Stimulated activated CD8-positive, alpha-beta memory T cell treated with anti-CD3 and anti-CD28 coated beads, Interleukin-4, amount 100 ng/mL, for 24 hours (primary cell): ENCODE data around the gene FAM20A.

ENCODE experiments used
- DNase-seq: peaks from one replicate; pipeline ENCODE4 v3.0.0-alpha.2; 2020; ENCODE audit warnings: low read depth

FAM20A gene

DNA sequence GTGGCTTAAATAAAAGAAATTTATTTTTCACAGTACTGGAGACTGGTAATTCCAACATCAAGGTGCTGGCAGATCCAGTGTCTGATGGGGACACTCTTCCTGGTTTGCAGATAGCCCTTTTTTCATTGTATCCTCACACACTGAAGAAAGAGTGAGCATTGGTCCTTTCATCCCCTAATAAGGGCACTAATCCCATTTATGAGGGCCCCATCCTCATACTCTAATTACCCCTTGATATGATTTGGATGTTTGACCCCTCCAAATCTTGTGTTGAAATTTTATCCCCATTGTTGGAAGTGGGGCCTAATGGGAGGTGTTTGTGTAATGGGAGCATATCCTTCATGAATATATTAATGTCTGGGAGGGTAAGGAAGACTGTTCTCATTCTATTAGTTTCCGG, 9.4 kb upstream of the FAM20A start:
- no peak for DNase-seq

DNA sequence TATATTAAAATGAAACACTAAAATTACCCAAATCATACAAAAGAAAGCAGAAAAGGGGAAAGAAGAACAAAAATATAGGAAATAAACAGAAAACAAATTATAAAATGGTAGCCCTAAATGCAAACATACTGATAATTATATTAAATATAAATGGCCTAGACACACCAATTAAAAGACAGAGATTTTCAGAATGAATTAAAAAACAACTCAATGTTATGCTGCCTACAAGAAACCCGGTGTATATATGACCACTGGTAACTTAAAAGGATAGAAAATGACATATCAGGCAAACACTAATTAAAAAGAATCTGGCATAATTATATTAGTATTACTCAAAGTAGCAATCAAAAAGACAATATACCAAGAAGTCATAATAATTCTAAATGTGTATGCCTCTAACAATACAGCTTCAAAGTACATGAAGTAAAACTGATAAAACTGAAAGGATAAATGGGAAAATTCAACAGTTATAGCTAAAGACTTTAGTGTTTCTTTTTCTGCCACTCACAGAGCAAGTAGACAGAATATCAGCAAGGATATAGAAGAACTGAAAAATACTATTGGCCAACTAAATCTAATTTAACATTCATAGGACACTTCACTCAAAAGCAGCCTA, 7.5 kb upstream of the FAM20A start:
- no peak for DNase-seq

- DNase-seq, result no peak
Measured at GRCh38 chr17:68606451-68607307, 5.5 kb upstream of the FAM20A start.

DNA sequence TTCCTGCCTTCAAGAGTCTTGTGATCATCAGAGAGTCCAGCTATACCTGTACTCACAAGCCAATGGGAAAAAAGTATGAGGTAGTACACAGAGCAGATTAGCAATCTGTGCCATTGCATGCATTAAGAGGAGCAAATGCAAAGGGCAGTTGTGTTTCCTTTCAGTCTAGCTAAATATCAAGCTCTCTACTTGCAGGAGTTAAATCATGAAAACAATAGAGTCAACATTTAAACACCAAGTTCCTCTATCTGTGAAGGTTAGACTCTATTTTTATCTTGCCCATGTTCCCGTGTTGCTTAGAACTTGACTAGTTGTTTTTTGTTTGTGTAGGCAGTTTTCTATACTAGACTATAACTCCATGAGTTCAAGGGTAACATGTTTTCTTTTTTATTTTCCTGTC, 4.7 kb upstream of the FAM20A start:
- DNase-seq, result no peak

- DNase-seq, result no peak
Measured at GRCh38 chr17:68603656-68604055, 2.5 kb upstream of the FAM20A start.

GRCh38 chr17:68603027-68603426, 1.9 kb upstream of the FAM20A start:
- DNase-seq, result no peak

GRCh38 chr17:68602289-68602688, 1.1 kb upstream of the FAM20A start:
- no peak for DNase-seq

GRCh38 chr17:68601565-68602288, 560 bp upstream of the FAM20A start:
- no peak for DNase-seq

- DNase-seq, result no peak
Measured at GRCh38 chr17:68600067-68600930, 868 bp downstream of the FAM20A start.

DNA sequence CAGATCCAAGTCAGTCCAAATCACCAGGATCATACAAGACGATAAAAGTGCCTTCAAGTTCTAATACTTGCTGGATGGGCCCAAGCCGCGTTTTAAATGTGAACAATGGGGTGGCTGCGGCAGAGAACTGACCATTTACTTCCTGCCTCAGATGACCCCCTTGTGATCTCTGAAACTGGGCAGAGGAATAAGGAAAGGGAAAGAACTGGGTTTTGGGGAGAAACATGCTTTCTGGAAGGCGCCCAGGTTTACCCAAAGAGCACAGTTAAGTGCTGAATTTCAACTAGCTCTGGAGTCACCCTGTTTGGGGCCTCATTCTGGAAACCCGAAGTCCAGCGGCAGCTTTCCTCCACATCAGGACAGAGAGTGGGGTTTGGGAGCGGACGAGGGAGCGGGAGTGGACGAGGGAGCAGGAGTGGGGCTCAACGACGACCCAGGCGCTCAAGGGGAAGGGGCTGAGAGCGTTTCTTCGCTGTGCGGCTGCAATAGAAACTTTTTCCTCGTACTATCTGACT, 1.6 kb downstream of the FAM20A start:
- no peak for DNase-seq

DNA sequence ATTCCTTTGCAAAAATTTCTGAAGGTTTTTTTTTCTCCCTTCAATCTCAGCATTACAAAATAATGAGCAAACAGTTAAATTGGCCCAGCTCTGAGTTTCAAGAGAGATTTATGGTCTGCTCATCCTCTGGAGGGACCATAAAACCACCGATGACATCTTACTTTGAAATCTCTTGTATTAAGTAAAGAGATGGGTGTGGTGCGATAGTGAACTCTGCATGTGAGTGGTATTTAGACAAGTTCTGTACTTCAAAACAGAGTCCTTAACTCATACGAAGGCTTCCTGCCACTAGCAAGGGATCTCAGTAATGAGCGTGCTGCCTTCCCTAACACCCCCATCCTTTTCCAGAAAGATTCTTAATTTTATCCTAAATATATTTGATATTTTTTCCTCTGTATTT, 2.1 kb downstream of the FAM20A start:
- no peak for DNase-seq

DNA sequence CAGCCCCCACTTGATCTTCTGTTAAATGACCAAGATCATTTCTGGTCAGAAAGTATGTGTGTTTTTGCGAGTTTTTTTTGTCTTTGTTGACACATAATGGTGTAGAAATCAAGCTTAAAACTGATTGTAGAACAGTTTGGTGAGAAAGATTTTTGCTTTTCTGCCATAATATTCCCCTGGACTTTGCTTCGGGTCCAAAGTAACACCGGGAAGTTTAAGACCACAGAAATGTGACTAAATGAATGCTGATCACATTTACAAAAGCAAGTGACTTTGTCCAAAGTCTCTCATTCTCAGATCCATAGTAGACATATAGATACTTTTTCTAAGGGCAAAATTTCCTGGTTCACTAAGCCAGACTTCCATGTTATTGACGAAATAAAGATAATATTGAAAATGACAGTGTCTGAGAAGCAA, 2.6 kb downstream of the FAM20A start:
- DNase-seq, result no peak

DNA sequence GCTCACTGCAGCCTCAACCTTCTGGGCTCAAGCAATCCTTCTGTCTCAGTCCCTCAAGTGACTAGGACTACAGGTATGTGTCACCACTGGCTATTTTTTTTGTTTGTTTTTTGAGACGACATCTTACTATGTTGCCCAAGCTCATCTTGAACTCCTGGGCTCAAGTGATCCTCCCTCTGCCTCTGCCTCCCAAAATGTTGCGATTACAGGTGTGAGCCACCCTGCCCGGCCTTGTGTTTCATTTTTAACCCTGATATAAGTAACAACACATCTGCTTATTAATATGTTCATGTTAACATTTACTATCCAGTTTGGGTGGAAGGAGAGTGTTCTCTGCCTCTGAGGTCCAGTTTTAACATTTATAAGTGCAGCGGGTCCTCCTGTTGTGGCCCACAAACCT, 3.1 kb downstream of the FAM20A start:
- no peak for DNase-seq

DNA sequence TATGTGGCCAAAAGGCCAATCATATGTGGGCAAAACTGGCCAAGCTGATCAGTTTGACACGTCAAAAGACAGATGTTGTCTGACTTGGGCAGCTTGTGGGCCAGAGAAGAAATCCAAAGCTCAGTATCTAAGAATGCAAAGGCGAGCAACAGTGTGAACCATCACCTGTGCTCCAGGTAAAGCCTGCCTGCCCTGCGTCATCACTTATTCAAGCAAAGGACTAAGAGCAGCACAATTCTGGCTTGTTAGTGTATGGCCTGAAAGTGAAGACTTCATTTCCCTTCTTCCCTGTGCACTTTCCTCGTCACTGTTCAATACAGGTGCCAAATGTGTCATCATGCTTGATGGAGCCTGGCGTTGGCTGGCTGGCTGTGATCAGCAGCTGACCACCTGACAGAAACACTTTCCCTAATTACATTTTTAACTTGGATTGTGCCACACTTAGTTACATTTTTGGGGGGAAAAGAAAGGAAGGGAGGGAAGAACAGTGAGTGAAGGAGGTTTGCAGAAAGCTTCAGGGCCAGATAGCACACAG, 4.7 kb downstream of the FAM20A start:
- DNase-seq, result no peak

- DNase-seq, result no peak
Measured at GRCh38 chr17:68595986-68596385, 5.2 kb downstream of the FAM20A start.

GRCh38 chr17:68595496-68595895, 5.7 kb downstream of the FAM20A start:
- DNase-seq, result no peak

DNA sequence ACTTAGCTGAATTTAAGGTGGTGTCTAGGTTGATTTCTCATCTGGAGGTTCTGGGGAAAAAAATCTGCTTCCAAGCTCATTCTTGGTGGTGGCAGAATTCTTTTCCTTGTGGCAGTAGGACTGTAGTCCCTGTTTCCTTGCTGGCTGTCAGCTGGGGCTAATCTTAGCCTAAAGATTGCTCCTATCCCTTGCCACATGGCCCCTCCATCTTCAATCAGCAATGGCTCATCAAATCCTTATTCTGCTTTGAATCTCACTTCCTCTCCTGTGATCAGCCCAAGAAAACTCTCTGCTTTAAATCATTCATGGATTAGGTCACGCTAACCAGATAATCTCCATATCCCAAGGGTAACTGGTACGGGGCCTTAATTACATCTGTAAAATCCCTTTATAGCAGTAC, 6.6 kb downstream of the FAM20A start:
- no peak for DNase-seq

DNA sequence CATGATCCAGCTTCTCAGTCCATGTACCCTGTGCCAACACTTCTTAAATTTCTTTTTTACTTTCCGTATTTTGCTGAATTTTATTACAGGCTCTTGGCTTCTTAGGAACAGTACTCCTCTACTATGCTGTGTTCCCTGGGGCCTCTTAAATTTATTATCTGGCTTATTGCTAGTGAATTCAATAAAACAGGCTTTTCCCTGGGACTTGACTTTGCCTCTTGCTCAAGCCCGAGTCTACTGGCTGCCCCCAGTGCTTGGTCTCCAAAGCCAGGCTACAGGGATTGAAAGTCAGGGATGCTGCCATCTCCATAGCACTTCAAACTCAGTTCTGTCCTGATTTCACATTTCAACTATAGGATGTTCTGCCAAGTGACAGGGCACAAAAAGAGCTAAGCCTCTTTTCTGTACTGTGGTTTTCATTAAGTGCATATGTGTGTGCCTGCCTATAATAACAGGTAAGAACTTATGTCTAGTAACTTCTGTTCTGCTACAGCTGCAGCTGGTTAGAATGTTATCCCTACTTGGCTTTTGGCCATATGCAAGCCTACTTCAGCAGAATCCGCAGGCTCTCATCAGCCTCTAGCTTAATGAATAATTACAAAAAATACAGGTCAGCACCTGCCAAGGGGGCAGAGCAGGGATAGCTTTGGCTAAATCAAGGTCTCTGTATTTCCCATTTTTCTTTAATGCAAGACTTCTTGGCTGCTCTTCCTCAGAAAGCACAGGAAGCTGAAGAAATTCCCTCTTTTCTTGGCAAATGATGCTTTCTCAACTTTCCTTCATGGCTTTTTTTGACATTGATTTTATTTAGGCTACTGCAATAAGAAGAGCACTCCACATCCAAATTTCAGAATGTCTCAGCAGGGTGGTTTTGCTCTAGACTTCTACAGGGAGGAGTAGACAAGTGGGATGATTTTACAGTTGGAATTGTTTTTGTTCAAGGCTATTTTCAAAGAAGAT, 8.2 kb downstream of the FAM20A start:
- DNase-seq, result no peak

DNA sequence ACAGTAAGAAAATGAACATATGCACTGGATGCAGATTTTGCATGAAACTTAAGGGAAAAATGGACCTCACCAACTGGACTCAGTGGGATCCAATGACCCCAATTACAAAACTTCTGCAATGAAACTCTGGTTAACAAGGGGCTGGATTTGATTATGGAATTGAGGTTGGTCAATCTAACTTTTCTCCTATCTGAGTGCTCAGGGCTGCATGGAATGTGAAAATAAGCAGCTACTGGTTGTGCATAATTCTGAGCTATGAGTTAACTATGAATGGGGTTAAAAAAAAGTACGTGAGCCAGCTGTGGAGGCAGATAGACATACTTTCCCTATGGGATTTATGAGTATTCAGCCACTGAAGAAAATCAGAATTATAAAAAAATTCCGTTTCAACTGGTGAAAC, 9.2 kb downstream of the FAM20A start:
- DNase-seq, result no peak

DNA sequence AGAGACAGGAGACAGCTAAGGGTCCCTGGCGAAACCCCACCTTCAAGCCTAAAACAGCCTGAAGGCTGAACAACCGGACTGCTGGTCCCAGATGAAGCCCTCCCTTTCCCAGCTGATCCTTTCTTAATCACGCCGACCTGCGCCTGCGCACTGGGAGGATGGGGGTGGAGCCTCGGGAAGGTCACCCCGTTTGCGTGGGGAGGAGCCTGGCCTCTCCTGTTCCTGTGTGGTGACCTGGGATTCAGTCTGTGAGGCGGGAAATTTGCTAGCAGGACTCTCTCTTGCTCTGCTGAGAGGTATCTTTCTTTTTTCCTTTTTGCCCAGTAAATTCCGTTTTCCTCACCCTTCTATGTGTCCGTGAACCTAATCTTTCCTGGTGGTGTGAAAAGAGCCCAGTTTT, 9.6 kb downstream of the FAM20A start:
- DNase-seq, result no peak
